SJSA1 (cell line): ENCODE data around the gene TEKTIP1. TPM values are rescaled to one million over a fixed set of nuclear protein-coding genes. Genes with fewer than 3 reads are reported as not detected.
A peak's percentile ranks its signal among the peaks of the same experiment; 100 is the strongest.

Source experiments
- DNase-seq, 2 experiments: peaks; one replicate each; pipeline ENCODE4 v3.0.0-alpha.2; 2015 to 2020; ENCODE audit warnings: low spot score in 2 of 2, low read depth in 1 of 2
- H3K27ac ChIP-seq: fragments of 250-450 bp; sonication (Bioruptor Pico); 2 replicates; pipeline ENCODE4 v1.5.1; 2020; ENCODE audit warnings: mild to moderate bottlenecking, moderate library complexity
- H3K27me3 ChIP-seq: fragments of 250-450 bp; sonication (Bioruptor Pico); replicated peaks from 2 replicates; pipeline ENCODE4 v1.5.1; 2020; ENCODE audit warnings: mild to moderate bottlenecking, moderate library complexity
- H3K36me3 ChIP-seq: fragments of 250-450 bp; sonication (Bioruptor Pico); 2 replicates; pipeline ENCODE4 v1.5.1; 2020; ENCODE audit warnings: mild to moderate bottlenecking
- H3K4me1 ChIP-seq: fragments of 250-450 bp; sonication (Bioruptor Pico); replicated peaks from 2 replicates; pipeline ENCODE4 v1.6.1; 2021; ENCODE audit warnings: mild to moderate bottlenecking
- H3K4me3 ChIP-seq: fragments of 250-450 bp; sonication (Bioruptor Pico); 2 replicates; pipeline ENCODE4 v1.5.1; 2020; ENCODE audit warnings: mild to moderate bottlenecking
- H3K9me3 ChIP-seq: fragments of 250-450 bp; sonication (Bioruptor Pico); replicated peaks from 2 replicates; pipeline ENCODE4 v1.5.1; 2020; ENCODE audit warnings: mild to moderate bottlenecking
- total RNA-seq: library from RNA; depleted of rRNA; stranded (reverse); fragments of >200 nt; shearing (Covaris generic); gene quantifications from 2 replicates; pipeline ENCODE4 v1.2.3, GENCODE V29; 2014

Gene TEKTIP1
- total RNA-seq, 1 experiment from 2014 or later = 0.26 TPM

DNA sequence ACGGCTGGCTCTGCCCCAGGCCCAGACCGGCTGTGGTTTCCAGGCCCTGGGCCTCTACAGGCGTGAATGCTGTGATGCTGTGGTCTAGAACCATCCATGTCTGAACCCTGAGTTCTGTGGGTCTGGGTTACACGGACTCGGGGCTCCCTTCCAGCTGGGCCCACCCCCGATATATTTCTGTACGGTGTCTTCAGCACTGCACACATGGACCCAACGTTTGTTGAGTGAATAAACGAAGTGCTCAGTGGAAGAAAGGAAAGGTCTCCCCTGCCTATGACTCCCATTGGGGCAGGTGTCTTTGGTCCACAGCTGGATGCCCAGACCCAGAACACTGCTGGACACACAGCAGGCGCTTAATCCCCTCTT, 6.7 kb downstream of the TEKTIP1 start:
- Histone ChIP-seq H3K9me3 (no peaks in the 10 kb centered on the region), H3K4me3 (no peak overlapping the region), H3K27me3 (no peaks in the 10 kb centered on the region), H3K27ac (no peak overlapping the region), H3K36me3 (peaks cover 79% of the 10 kb centered on the region), H3K4me1 (peaks cover 3% of the 10 kb centered on the region; the same call in 1 of the 2 replicates)
- DNase-seq = no peak

DNA sequence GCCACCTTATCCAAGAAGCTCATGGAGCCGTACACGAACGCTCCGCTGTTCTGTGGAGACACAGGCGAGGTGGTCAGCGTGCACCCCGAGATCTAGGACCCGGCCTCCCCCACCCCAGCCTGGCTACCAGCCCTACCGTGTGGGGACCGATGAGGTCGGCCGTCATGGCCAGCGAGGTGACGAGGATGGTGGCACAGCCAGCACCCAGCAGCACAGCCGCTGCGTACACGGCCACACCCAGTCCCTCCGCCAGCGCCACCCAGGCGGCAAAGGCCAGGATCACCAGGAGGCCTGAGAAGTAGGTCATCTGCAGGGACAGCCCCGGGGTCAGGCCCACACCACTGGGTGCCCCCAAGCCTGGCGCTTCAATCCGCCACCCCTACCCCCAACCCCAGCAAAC, 7.1 kb downstream of the TEKTIP1 start:
- Histone ChIP-seq H3K4me3 (no peak overlapping the region), H3K27ac (no peak overlapping the region), H3K36me3 (peaks cover 83% of the 10 kb centered on the region), H3K9me3 (no peaks in the 10 kb centered on the region), H3K27me3 (no peaks in the 10 kb centered on the region), H3K4me1 (peaks cover 3% of the 10 kb centered on the region; the same call in 1 of the 2 replicates)
- no peak for DNase-seq

DNA sequence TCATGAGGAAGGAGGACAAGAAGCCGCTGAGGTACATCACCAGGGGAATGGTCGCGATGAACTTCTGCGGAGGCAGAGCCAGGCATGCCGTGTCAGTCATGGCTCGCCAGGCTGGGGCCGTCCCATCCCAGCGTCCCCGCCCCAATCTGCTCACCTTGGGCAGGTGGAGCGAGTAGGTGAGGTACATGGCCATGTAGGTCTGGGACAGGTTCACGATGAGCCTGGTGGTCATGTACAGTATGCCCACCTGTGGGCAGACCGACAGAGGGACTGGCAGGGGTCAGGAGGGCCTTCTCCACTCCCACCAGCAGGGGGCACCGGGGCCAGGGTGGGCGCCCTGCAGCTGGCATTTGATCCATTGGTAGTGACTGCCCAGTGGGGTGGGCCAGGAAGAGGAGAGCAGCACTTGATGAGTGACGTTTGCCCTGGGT, 8.3 kb downstream of the TEKTIP1 start:
- no peak overlapping the region for H3K4me3 ChIP-seq
- H3K27ac ChIP-seq = no peak overlapping the region
- peaks cover 3% of the 10 kb centered on the region; the same call in 1 of the 2 replicates for H3K4me1 ChIP-seq
- H3K27me3 ChIP-seq = no peaks in the 10 kb centered on the region
- H3K9me3 ChIP-seq = no peaks in the 10 kb centered on the region
- no peak for DNase-seq
- H3K36me3 ChIP-seq = peaks cover 89% of the 10 kb centered on the region

DNA sequence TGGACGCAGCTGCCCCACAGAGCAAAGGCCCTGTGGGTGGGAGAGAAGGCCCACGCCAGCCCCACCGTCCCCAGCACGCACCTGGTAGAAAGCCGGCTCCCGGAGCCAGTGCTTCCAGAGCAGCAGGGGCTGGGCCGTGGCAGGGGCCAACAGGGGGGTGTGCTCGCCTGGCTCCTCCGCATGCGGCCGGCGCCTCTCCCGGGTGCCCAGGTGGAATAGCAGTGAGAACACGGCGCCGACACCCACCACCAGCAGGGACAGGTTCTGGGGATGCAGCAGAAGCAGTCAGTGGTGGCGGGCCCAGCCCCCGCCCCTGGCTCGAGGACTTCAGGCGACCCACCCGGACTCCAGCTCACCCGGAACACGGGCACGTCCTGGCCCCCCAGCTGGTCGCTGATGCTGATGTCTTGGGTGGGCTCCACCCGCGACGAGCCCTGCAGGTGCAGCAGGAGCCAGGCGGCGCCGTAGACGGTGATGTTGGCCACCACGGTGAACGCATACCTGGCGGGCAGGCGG, 8.9 kb downstream of the TEKTIP1 start:
- no peak overlapping the region for H3K4me3 ChIP-seq
- no peaks in the 10 kb centered on the region for H3K9me3 ChIP-seq
- no peaks in the 10 kb centered on the region for H3K27me3 ChIP-seq
- H3K36me3 ChIP-seq = peaks cover 88% of the 10 kb centered on the region
- H3K4me1 ChIP-seq = peaks cover 7% of the 10 kb centered on the region
- H3K27ac ChIP-seq = no peak overlapping the region
- no peak for DNase-seq

DNA sequence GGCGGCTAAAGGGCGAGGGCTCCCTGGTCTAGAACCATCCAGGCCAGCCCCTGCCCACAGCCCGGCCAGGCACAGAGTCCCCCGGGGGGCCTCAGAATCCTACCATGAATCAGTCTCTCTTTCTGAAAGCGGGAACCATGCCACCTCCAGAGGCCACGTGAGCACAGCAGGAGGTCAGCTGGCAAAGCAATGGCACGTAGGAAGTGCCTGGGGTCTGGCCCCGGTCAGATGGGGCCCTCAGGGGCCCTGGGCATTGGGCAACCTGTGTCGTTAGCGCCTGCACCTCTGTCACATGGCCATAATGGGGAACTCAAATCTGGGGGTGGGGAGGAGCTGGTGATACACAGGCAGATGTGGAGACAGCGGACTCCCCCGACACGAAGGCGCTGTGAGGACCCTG, 9.6 kb downstream of the TEKTIP1 start:
- Histone ChIP-seq H3K27ac (no peak overlapping the region), H3K4me1 (peaks cover 12% of the 10 kb centered on the region), H3K9me3 (no peaks in the 10 kb centered on the region), H3K36me3 (peaks cover 87% of the 10 kb centered on the region), H3K27me3 (no peaks in the 10 kb centered on the region), H3K4me3 (no peak overlapping the region)
- DNase-seq = no peak

DNA sequence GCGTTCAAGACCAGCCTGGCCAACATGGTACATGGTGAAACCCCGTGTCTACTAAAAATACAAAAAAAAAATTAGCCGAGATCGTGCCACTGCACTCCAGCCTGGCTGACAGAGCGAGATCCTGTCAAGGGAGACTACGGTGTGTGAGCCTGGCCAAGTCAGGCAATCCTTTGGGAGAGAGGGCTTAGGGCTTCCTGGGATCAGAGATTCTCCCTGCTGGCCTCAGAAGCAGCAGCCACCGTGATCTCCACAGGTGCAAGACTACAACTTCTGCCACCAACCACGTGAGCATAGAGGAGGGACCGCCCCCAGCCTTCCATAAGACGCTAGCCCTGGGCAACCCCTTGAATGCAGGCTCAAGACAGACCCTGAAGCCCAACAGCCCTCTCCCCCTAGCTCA, 10.8 kb downstream of the TEKTIP1 start:
- no peak for DNase-seq
- no peaks in the 10 kb centered on the region for H3K27me3 ChIP-seq
- no peak overlapping the region for H3K27ac ChIP-seq
- H3K36me3 ChIP-seq = peaks cover 80% of the 10 kb centered on the region
- H3K4me3 ChIP-seq = no peak overlapping the region
- H3K9me3 ChIP-seq = no peaks in the 10 kb centered on the region
- peaks cover 16% of the 10 kb centered on the region for H3K4me1 ChIP-seq

DNA sequence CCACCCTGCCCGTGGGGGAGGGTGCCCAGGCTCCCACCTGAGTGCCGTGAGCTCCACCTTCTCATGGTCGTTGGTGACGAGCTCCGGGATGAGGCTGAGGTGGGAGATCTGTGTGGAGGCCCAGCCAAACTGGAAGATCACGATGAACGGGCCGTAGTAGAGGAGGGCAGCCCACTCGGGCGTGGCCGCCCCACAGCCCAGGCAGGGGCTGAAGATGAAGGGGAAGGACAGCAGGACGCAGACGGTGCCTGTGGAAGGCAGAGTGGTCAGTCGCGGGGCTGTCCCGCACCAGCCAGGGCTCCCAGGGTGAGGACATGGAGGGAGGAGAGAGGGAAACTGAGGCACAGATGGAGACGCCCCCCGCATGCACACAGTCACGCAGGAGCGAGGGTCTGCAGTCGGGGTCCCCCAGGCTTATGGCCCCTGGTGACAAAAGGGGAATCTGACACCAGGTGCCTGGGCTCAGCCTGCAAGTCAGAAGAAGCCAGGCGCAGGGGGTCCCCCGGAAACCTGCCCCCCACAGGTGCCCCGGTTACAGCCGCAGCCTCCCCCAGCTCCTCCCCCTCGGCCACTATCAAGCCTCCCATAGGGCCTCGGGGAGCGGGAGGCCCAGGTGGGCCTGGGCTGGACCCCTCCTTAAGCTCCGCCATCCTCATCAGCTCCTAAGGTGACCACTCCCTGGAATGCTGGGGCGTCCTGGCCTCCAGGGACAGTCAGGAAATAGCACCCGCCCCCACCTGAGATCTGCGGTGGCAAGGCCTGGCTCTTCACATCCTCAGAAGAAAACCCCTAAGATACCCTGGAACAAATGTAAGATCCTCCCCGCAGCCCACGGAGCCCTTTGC, 12.2 kb downstream of the TEKTIP1 start:
- H3K27me3 ChIP-seq = no peaks in the 10 kb centered on the region
- peak in 1 of 2 experiments; percentile 43 for DNase-seq
- H3K27ac ChIP-seq = no peak overlapping the region
- H3K36me3 ChIP-seq = peaks cover 76% of the 10 kb centered on the region
- no peaks in the 10 kb centered on the region for H3K9me3 ChIP-seq
- H3K4me1 ChIP-seq = peaks cover 30% of the 10 kb centered on the region
- H3K4me3 ChIP-seq = no peak overlapping the region

DNA sequence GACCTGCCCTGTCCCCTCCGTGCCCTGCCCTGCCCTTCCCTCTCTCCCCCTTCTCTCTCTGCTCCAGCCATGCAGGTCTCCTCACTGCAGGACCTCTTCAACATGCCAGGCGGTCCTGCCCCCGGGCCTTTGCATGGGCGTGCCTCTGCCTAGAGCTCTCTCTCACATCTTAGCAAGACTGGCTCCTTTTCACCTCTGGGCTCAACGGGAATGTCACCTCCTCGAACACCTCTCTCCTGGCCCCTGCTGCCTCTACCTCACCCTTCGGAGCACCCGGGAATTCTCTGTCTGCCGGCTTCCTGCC, 12.8 kb downstream of the TEKTIP1 start:
- Histone ChIP-seq H3K27ac (no peak overlapping the region), H3K4me3 (no peak overlapping the region), H3K36me3 (peaks cover 76% of the 10 kb centered on the region), H3K4me1 (peaks cover 35% of the 10 kb centered on the region), H3K9me3 (no peaks in the 10 kb centered on the region), H3K27me3 (no peaks in the 10 kb centered on the region)
- DNase-seq = no peak

DNA sequence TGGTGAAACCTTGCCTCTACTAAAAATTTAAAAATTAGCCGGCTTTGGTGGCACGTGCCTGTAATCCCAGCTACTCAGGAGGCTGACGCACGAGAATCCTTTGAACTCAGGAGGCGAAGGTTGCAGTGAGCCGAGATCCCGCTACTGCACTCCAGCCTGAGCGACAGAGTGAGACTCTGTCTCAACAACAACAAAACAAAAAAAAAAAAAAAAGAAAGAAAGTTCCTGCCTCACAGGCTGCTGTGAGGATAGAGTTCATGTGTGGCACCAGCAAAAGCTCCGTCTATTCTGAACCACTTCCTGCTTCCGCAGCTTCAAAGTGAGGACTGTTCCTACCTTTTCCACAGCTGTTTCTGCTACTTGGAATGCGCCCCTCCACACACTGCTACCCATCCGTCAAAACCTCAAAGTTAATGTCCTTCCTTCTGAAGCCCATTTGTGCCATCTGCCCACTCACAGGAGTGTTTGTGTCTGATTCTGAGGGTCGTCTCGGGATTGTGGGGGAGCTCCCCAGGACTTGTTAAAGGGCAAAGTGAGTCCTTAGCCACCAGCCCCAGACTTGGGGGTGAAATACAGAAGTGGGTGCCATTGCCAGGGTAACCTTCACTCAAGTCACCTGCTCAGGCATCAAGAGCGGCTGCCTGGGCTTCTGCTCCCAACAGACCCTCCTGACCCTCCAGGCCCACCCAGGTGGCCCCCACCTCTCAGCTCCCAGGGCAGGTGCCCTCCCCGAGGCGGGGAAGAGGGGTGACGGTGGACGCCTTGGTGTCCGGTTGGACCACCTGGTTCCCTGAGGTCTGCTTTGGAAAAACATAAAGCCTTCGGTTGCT, 15.5 kb downstream of the TEKTIP1 start:
- H3K9me3 ChIP-seq = peaks cover 4% of the 10 kb centered on the region
- H3K27me3 ChIP-seq = no peaks in the 10 kb centered on the region
- H3K27ac ChIP-seq = no peak overlapping the region
- H3K4me1 ChIP-seq = peaks cover 47% of the 10 kb centered on the region
- peaks cover 57% of the 10 kb centered on the region for H3K36me3 ChIP-seq
- DNase-seq = no peak
- H3K4me3 ChIP-seq = no peak overlapping the region

DNA sequence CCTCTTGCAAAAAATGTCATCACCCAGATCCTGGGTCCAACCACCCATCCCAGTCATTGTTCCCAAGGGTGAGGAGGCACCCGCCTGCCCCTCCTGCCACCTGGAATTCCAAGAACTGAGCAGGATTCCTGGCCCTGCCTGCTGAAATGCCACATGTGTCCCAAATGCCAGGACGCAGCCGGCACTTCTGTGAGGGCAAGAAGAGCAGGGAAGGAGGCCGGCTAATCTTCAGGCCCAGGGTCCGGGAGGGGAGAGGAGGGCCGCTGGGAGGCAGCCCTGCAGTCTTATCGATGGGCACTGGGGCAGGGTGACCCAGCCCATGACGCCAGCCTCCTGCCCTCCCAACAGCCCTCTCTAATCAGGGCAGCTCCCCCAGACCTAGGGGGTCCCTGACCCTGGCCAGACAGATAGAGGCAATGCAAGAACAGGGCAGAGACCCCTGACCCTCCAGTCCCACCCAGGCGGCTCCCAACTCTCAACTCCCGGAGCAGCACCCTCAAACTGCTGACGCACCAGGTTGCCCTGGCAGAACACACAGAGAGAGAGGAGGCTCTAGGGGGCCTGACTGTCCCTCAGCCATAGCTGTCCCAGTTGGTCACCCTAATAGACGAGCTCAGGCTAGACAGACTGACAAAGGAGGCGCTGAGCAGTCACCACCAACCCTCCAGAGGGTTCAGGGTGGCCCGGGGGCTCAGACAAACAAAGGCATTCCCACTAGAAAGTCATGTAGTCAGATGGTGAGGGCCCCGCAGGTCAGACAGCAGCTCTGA, 16.9 kb downstream of the TEKTIP1 start:
- no peaks in the 10 kb centered on the region for H3K27me3 ChIP-seq
- peaks cover 47% of the 10 kb centered on the region for H3K4me1 ChIP-seq
- H3K27ac ChIP-seq = no peak overlapping the region
- peaks cover 4% of the 10 kb centered on the region for H3K9me3 ChIP-seq
- H3K36me3 ChIP-seq = peaks cover 46% of the 10 kb centered on the region
- peak in 1 of 2 experiments; percentile 45 for DNase-seq
- H3K4me3 ChIP-seq = peak overlapping the region; percentile 98

DNA sequence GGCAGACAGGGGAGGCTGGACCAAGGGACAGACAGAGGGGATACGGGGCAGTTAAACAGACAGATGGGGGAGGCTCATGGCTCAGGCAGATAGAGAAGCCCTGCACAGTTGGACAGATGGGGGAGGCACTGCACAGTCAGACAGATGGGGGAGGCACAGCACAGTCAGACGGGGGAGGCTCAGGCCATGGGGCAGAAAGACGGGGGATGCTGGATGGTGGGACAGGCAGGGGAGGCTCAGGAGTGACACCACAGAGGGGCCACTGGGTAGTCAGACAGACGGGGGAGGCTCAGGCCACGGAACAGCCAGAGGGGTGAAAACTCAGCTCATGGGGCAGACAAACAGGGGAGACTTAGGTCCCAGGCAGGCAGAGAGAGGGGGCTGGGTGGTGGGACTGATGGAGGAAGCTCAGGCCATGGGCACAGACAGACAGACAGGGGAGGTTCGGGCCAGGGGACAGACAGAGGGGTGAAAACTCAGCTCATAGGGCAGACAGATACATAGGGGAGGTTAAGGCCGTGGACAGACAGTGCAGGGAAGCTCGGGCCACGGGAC, 17.5 kb downstream of the TEKTIP1 start:
- peak in 1 of 2 experiments; percentile 43 for DNase-seq
- no peaks in the 10 kb centered on the region for H3K27me3 ChIP-seq
- peak overlapping the region; percentile 98 for H3K4me3 ChIP-seq
- peaks cover 40% of the 10 kb centered on the region for H3K36me3 ChIP-seq
- H3K27ac ChIP-seq = peak overlapping the region; percentile 13; the same call in 1 of the 2 replicates
- H3K4me1 ChIP-seq = peaks cover 47% of the 10 kb centered on the region
- peaks cover 4% of the 10 kb centered on the region for H3K9me3 ChIP-seq

DNA sequence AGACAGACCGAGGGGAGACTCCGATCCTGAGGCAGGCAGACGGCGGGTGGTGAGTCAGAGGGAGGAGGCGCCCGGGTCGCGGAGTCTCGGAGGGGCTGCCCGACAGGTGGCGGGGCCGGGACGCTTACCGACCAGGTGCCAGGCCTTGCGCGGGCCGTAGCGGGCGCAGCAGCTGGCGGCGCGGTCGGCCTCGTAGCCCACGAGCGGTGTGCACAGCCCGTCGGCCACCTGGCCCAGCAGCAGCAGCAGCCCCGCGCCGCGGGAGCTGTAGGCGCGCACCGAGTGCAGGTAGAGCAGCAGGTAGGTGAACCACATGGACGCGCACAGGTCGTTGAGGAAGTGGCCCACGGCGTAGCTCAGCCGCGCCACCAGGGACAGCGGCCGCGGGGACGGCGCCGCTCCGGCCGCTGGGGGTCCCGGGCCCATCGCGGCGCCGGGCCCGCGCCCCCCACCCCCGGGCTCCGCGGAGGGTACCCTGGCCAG, 18.0 kb downstream of the TEKTIP1 start:
- H3K9me3 ChIP-seq = peaks cover 4% of the 10 kb centered on the region
- peaks cover 37% of the 10 kb centered on the region for H3K36me3 ChIP-seq
- H3K4me3 ChIP-seq = peak overlapping the region; percentile 98
- H3K27me3 ChIP-seq = no peaks in the 10 kb centered on the region
- peak; percentile 45 to 65 for DNase-seq
- H3K4me1 ChIP-seq = peaks cover 52% of the 10 kb centered on the region
- H3K27ac ChIP-seq = peak overlapping the region; percentile 13; the same call in 1 of the 2 replicates
